HG03521 (cell line): Measurements from ENCODE around the gene PHB1.

ENCODE experiments used
- ATAC-seq: cut with Tn5 transposase; IDR thresholded peaks from one replicate; pipeline ENCODE4 v1.9.1; 2021; ENCODE audit warnings: mild to moderate bottlenecking, moderate library complexity; ENCODE audit not compliant: unreplicated experiment

Gene PHB1

DNA sequence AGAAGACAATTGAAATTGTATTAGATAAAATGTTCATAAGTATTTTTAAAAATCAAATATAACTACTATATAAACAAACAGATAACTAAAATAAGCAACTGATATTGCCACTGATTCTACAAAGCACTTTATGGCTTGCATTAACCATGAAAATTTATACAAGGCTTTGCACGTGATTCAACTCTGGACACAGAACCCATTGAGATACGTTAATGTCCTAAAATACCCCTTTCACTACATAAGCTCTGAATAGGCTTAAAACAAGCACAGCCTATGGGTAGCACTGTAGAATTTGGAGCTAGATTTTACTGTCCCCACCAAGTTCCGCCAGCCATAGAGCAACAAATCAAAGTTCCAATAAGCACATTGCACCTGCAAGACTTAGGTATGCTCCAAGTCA lies 57.2 kb downstream of the PHB1 start:
- ATAC-seq, result no peak

DNA sequence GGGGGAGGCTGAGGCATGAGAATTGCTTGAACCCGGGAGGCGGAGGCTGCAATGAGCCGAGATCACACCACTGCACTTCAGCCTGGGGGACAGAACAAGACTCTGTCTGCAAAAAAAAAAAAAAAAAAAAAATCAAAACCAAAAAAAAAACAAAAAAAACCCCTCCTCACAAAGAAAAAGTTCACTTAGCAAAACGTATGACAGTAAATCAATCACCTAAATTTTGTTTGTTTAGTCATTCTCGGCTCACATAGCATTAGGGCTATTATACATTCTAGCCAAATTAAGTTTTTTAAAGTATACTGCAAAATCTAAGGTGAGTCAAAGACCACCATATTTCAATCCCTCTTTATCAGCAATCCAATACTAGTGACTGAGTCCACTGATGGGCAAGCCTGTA lies 58.4 kb downstream of the PHB1 start:
- no peak for ATAC-seq
